Lung (tissue), 12 donors: Measurements from ENCODE around the gene PLXND1. TPM values are rescaled to one million over a fixed set of nuclear protein-coding genes. Genes with fewer than 3 reads are reported as not detected.

Experiments used
- ATAC-seq: fragments of 200-7000 bp; cut with Tn5 transposase; one replicate; pipeline ENCODE4 v1.9.1; 2020; ENCODE audit warnings: moderate number of reproducible peaks; ENCODE audit not compliant: insufficient read depth, low FRiP score
- DNase-seq, 3 donors: peaks; one replicate each; pipeline ENCODE4 v3.0.0-alpha.2; 2013 to 2017
- H3K27ac ChIP-seq, 2 donors: one replicate each; pipeline ENCODE4 v1.5.1; 2013; ENCODE audit warnings: mild to moderate bottlenecking in 2 of 2, moderate library complexity in 2 of 2, control low read depth in 1 of 2, inconsistent platforms in 1 of 2, low read depth in 1 of 2, low read length in 1 of 2
- H3K27me3 ChIP-seq, 3 donors: one replicate each; pipeline ENCODE4 v1.5.1; 2013; ENCODE audit warnings: low read length in 2 of 3; ENCODE audit not compliant: control insufficient read depth in 3 of 3, insufficient read depth in 3 of 3
- H3K36me3 ChIP-seq, 4 donors: one replicate each; pipeline ENCODE4 v1.5.1; 2013; ENCODE audit warnings: low read length in 4 of 4, mild to moderate bottlenecking in 1 of 4, moderate library complexity in 1 of 4; ENCODE audit not compliant: control insufficient read depth in 4 of 4, insufficient read depth in 4 of 4
- H3K4me1 ChIP-seq, 5 donors: one replicate each; pipeline ENCODE4 v1.5.1; 2013; ENCODE audit warnings: low read length in 5 of 5, mild to moderate bottlenecking in 2 of 5, moderate library complexity in 1 of 5; ENCODE audit not compliant: control insufficient read depth in 5 of 5, insufficient read depth in 5 of 5
- H3K4me3 ChIP-seq: one replicate; pipeline ENCODE4 v1.5.1; 2013; ENCODE audit warnings: mild to moderate bottlenecking, control low read depth, moderate library complexity
- H3K9ac ChIP-seq, 2 donors: one replicate each; pipeline ENCODE4 v1.5.1; 2013; ENCODE audit warnings: low read length in 2 of 2, control low read depth in 1 of 2; ENCODE audit not compliant: insufficient read depth in 1 of 2
- H3K9me3 ChIP-seq, 4 donors: one replicate each; pipeline ENCODE4 v1.5.1; 2013; ENCODE audit warnings: low read length in 3 of 4, mild to moderate bottlenecking in 1 of 4, moderate library complexity in 1 of 4; ENCODE audit not compliant: control insufficient read depth in 4 of 4, insufficient read depth in 3 of 4
- WGBS, 2 donors: extraction: QIAGEN DNeasy Blood & Tissue Kit; methylation state at CpG; one replicate each; pipeline ENCODE4 v1.1.7; 2013; 5-methylcytosine and 5-hydroxymethylcytosine counted together
- polyA plus RNA-seq, 2 donors: library from polyadenylated mRNA; stranded (reverse); fragments of 200-250 nt; gene quantifications; one replicate each; pipeline ENCODE4 v1.2.1, GENCODE V29; 2013
- total RNA-seq, 2 donors: library from RNA; depleted of rRNA in 1 of 2; stranded (reverse); fragments of >200 nt in 1 of 2; gene quantifications; one replicate each; pipeline ENCODE4 v1.2.1, GENCODE V29; 2014 to 2021
- TF ChIP-seq, protein P1 (sequence below): IDR thresholded peaks from 2 replicates; pipeline ENCODE4 v1.5.1; 2012; ENCODE audit warnings: mild to moderate bottlenecking; ENCODE audit errors: control extremely low read depth, extremely low read depth
- donor health status: control.
- donor health status: control.
- donor health status: Bipolar disorder and iron deficiency.
- donor health status: healthy.
- donor health status: DM: yes; HTN: yes; CAD: no.

The PLXND1 gene
- total and polyA plus RNA-seq, 4 donors = 128 to 233 (median 180) TPM

GRCh38 chr3:129633751-129634481 is 27.4 kb upstream of the PLXND1 start:
- Histone ChIP-seq H3K9ac (no peak overlapping the region), H3K27ac (no peak overlapping the region), H3K4me1 (peaks cover 0 to 4% (median 0%) of the 10 kb centered on the region in 5 donors), H3K4me3 (no peak overlapping the region), H3K27me3 (no peaks in the 10 kb centered on the region), H3K9me3 (peaks cover 0 to 7% (median under 1%) of the 10 kb centered on the region in 4 donors), H3K36me3 (no peaks in the 10 kb centered on the region)
- TF ChIP-seq, protein P1, sequence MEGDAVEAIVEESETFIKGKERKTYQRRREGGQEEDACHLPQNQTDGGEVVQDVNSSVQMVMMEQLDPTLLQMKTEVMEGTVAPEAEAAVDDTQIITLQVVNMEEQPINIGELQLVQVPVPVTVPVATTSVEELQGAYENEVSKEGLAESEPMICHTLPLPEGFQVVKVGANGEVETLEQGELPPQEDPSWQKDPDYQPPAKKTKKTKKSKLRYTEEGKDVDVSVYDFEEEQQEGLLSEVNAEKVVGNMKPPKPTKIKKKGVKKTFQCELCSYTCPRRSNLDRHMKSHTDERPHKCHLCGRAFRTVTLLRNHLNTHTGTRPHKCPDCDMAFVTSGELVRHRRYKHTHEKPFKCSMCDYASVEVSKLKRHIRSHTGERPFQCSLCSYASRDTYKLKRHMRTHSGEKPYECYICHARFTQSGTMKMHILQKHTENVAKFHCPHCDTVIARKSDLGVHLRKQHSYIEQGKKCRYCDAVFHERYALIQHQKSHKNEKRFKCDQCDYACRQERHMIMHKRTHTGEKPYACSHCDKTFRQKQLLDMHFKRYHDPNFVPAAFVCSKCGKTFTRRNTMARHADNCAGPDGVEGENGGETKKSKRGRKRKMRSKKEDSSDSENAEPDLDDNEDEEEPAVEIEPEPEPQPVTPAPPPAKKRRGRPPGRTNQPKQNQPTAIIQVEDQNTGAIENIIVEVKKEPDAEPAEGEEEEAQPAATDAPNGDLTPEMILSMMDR = no peak
- WGBS, 2 donors = 84 to 86% methylated on average over 10 of the region's 10 CpGs
- ATAC-seq (no peak), DNase-seq (no peak)

DNA sequence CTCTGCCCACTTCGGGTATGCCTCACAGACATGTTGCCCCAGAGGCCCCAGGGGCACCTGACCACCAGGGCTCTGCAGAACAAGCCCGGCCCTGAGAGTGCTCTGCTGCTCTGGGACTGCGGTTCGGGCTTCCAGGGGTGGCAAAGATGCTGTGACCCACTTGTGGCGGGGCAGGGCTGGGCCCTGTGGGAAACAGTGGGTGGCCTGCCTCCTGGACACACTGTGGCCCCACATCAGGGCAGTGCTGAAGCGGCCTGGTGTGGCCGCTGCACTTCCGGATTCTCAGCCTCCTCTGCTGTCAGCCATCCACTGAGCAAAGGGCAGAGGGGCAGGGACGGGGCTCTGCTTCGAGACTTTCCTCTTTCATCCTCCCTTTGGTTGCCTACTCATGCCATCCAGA is 26.5 kb upstream of the PLXND1 start:
- Histone ChIP-seq H3K4me1 (peaks cover 0 to 4% (median 2%) of the 10 kb centered on the region in 5 donors), H3K4me3 (no peak overlapping the region), H3K9ac (peak overlapping the region in 1 of 2 donors; percentile 2), H3K27me3 (no peaks in the 10 kb centered on the region), H3K36me3 (no peaks in the 10 kb centered on the region), H3K9me3 (peaks cover 0 to 7% (median under 1%) of the 10 kb centered on the region in 4 donors), H3K27ac (no peak overlapping the region)
- TF ChIP-seq, protein P1 = no peak
- 93 to 95% methylated on average over 10 of the region's 10 CpGs for WGBS, 2 donors
- no peak for ATAC-seq
- DNase-seq = no peak

DNA sequence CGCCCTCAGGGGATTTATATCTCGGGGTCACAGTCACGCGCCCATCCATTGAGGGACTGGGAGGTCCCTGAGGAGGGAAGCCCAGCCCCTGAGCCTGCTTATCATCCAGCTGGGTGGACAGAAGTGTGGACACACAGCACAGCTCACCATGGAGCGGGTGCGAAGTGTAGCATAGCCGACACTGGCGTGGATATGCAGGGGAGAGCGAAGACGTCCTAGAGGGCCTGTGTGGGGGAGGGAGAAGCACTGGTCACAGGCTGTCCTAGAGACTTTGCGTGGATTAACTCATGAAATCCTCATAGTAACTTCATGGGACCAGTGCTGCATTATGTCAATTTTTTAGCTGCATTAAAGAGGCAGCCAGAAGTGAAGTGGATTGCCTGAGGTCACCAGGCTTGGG is 26.1 kb upstream of the PLXND1 start:
- Histone ChIP-seq H3K4me1 (peaks cover 0 to 6% (median 3%) of the 10 kb centered on the region in 5 donors), H3K9me3 (peaks cover 0 to 7% (median under 1%) of the 10 kb centered on the region in 4 donors), H3K27me3 (no peaks in the 10 kb centered on the region), H3K36me3 (no peaks in the 10 kb centered on the region), H3K4me3 (no peak overlapping the region), H3K9ac (peak overlapping the region in 1 of 2 donors; percentile 2), H3K27ac (no peak overlapping the region)
- ATAC-seq = no peak
- TF ChIP-seq, protein P1 = no peak
- DNase-seq = no peak
- 94 to 96% methylated on average over 11 of the region's 11 CpGs for WGBS, 2 donors
